GM21528 (cell line): ENCODE data around the gene CEP20.
"Not testable (repeated sequence)": the region's sequence is repeated elsewhere in the genome, so short reads cannot be mapped to it uniquely, and the experiment has no call there.

Experiments
- ATAC-seq: cut with Tn5 transposase; IDR thresholded peaks from one replicate; pipeline ENCODE4 v1.9.1; 2021; ENCODE audit warnings: mild to moderate bottlenecking, moderate library complexity; ENCODE audit not compliant: unreplicated experiment, low FRiP score

CEP20 gene

GRCh38 chr16:15888072-15888976 is at the start of gene CEP20:
Gene CEP20 (minus strand): TSS chr16:15888603. CDS start chr16:15888585, 18 bp downstream.
- peak; percentile 96 for ATAC-seq

- not testable (repeated sequence) for ATAC-seq
Observed at GRCh38 chr16:15936809-15937208, 48.4 kb upstream of the CEP20 start.

DNA sequence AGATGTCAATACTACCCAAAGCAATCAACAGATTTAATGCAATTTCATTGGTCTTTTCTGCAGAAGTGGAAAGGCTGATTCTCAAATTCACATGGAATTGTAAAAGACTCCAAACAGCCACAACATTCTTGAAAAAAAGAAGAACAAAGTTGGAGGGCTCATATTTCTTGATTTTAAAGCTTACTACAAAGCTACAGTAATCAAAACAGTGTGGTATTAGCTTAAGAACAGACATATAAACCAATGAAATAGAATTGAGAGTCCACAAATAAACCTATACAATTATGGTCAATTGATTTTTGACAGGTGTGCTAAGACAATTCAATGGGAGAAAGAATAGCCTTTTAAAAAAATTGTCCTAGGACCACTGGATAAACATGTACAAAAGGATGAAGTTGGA is 46.6 kb upstream of the CEP20 start:
- no peak for ATAC-seq

DNA sequence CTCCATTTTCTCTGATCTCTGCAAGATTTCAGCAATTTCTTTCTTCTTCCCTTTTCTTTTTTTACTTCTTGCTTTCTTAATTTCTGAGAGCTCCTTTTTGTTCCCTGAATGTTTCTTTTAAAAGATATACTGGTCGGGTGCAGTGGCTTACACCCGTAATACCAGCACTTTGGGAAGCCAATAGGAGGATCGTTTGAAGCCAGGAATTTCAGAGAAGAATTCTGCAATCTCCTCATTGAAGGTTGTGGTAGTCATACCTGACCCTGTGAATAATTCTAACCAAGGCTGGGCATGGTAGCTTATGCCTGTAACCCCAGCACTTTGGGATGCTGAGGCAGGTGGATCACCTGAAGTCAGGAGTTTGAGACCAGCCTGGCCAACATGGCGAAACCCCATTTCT is 45.4 kb upstream of the CEP20 start:
- ATAC-seq: no peak

- no peak for ATAC-seq
Observed at GRCh38 chr16:15932939-15933338, 44.5 kb upstream of the CEP20 start.

DNA sequence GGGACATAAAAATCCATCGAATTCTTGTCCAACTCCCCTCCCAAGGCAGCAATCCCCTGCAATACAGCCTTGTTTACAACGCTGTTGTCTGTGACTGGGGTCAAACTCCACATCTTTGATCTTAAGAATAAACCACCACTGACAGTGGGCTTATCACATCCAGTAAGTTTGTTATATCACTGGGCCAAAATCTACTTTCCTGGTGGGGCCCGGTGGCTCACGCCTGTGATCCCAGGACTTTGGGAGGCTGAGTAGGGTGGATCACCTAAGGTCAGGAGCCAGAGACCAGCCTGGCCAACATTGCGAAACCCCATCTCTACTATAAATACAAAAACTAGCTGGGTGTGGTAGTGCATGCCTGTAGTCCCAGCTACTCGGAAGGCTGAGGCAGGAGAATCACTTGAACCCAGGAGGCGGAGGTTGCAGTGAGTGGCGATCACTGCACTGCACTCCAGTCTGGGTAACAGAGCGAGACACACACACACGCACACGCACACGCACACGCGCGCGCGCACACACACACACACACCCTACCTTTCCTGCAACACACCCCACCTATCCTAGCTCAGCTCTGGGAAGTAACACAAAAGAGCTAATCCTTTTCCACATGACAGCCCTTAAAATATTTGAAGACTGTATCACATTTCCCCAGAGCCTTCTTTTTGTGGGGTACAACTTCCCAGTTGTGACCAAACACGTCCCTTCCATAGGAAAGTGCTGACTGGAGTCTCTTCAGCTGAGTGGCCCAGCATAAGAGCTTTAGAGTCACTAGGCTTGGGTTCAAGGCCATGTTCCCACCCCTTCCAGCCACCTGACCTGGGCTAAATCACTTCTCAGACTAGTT is 40.1 kb upstream of the CEP20 start:
- ATAC-seq: no peak

GRCh38 chr16:15925631-15926030 is 37.2 kb upstream of the CEP20 start:
- no peak for ATAC-seq

GRCh38 chr16:15924996-15925395 is 36.6 kb upstream of the CEP20 start:
- no peak for ATAC-seq

DNA sequence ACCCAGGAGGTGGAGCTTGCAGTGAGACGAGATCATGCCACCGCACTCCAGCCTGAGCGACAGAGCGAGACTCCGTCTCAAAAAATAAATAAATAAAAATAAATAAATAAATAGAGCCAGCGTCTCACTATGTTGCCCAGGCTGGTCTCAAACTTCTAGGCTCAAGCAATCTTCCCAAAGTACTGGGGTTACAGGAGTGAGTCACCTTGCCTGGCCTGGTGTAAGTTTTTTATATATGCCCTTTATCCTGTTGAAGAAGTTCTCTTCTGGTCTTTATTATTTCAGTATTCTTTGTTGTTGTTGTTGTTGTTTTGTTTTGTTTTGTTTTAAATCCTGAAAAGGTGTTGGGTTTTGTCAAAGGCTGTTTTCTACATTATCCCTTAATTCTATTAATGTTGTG is 30.9 kb upstream of the CEP20 start:
- ATAC-seq: no peak

- ATAC-seq: not testable (repeated sequence)
Observed at GRCh38 chr16:15918314-15918713, 29.9 kb upstream of the CEP20 start.

DNA sequence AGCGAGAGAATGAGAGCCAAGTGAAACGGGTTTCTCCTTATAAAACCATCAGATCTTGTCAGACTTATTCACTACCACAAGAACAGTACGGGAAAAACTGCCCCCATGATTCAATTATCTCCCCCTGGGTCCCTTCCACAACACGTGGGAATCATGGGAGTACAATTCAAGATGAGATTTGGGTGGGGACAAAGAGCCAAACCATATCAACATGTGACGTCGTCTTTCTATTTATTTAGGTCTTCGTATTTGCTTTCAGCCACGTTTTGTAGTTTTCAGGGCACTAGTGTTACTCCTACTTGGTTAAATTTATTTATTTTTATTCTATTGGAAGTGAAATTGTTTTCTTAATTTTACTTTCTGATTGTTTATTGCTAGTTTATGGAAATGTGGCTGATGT is 27.9 kb upstream of the CEP20 start:
- ATAC-seq: no peak

- ATAC-seq: no peak
Observed at GRCh38 chr16:15915555-15916081, 27.2 kb upstream of the CEP20 start.

DNA sequence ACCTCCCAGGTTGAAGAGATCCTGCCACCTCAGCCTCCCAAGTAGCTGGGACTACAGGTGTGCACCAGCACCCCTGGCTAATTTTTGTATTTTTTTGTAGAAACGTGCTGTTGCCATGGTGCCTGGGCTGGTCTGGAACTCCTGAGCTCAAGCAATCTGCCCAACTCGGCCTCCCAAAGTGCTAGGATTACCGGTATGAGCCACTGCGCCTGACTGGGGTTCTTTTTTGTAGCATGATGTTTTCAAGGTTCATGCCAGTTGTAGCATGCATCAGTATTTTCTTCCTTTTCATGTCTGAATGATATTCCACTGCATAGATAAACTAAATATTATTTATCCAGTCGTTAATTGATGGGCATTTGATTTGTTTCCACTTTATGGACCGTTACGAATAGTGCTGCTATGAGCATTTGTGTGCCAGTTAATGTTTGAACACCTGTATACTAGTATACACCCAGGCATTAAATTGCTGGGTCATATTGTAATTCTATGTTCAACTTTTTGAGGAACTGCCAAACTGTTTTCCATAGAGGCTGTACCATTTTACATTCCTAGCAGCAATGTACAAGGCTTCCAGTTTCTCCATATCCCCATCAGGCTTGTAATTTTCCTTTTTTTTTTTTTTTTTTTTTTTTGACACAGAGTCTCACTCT is 24.8 kb upstream of the CEP20 start:
- no peak for ATAC-seq

DNA sequence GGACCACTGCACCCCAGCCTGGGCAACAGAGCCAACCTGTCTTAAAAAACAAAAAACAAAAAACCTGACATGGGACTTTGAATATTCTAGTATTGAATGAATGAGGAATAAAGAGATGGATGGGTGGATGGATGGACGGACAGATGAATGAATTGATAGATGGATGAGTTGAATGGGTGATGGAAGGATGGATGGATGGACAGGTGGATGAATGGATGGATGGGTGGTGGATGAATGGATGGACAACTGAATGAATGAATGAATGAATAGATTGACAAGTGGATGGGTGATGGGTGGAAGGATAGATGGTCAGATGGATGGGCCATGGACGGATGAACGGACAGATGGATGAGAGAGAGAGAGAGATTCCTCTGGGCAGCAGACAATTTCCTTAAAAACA is 22.8 kb upstream of the CEP20 start:
- ATAC-seq: no peak

DNA sequence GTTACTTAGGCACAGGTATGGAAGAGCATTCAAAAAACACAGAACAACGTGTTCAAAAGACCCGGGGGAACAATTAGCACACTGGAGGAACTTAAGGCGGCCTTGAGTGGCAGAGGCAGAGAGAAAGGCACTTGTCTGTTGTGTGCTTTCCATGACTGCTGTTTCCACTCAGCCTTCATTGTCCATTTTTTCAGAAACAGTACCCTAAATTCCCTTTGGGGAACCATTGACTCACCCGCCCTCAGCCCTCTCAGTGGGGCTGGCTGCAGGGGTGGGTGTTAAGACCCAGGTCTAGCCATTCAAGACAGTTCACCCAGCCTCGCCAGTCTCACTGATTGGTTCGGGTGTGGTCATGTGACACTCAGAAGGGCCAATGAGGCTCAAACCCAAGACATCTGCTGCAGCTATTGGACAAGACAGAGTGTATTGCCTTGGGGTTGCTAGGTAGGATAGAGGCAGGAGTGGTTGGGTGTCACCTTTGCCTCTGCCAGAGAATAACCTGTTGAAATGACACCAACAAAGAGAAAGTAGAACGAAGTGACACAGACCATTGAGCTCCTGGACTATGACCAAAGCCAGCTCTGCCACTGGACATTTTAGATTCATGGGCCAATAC is 19.6 kb upstream of the CEP20 start:
- peak; percentile 97 for ATAC-seq

GRCh38 chr16:15906439-15906838 is 18.0 kb upstream of the CEP20 start:
- ATAC-seq: no peak

- ATAC-seq: no peak
Observed at GRCh38 chr16:15903960-15904359, 15.6 kb upstream of the CEP20 start.

GRCh38 chr16:15900901-15901500 is 12.6 kb upstream of the CEP20 start:
- no peak for ATAC-seq

GRCh38 chr16:15900357-15900756 is 12.0 kb upstream of the CEP20 start:
- ATAC-seq: no peak

DNA sequence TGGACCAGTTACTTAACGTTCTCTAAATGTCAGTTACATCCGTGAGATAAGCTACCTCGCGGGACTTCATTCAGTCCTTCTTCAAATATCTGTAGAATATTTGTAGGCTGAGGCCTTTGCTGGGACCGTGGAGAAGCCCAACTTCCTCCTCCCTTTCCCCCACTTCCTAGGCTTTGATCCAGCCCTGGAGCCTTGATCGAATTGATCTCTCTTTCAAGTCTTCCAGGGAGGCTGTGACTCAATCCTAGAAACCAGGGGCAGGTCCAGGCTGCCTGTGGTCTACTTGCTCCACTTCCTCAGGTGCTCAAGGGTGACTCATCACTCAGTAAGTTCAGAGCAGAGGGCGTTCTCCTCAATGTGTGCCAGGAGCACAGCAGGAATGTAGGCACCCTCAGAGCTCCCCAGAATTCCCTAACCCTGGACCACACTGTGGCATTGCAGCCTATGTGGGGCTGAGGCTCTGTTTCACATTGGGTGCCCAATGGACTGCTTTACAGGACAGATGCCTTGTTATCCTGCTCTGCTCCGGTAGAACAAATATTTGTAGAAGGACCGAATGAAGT is 11.2 kb upstream of the CEP20 start:
- ATAC-seq: peak; percentile 57
